ENCODE measurements around the gene RASGRF1. TPM values are rescaled to one million over a fixed set of nuclear protein-coding genes. Genes with fewer than 3 reads are reported as not detected.

The RASGRF1 gene
- total RNA-seq, 1 donor from 2014 or later: 0.16 TPM

DNA sequence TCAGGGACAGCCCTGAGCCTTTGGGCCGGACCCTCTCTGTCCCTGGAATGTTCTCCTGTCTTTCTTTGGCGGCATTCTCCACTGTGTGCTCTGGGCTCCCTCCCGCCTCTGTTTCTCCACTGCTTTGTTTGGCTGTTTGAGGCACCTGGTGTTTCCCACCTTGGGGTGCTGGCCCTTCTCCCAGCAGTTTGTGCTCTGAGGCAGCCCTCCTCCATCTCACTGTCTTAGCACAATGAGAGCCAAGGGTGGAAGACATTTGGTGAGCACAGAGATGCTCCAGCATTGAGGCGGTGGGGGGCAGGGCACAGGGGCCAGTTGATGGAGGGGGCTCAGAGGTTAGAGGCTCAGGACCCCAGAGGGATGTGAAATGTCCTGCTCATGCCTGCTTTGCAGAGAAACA lies 54.3 kb downstream of the RASGRF1 start:
- H3K27ac Mint-ChIP-seq (ENCODE audit: unreplicated experiment): no peak overlapping the region
- H3K4me1 Mint-ChIP-seq: peaks cover 3% of the 10 kb centered on the region
- TF ChIP-seq, protein P1, sequence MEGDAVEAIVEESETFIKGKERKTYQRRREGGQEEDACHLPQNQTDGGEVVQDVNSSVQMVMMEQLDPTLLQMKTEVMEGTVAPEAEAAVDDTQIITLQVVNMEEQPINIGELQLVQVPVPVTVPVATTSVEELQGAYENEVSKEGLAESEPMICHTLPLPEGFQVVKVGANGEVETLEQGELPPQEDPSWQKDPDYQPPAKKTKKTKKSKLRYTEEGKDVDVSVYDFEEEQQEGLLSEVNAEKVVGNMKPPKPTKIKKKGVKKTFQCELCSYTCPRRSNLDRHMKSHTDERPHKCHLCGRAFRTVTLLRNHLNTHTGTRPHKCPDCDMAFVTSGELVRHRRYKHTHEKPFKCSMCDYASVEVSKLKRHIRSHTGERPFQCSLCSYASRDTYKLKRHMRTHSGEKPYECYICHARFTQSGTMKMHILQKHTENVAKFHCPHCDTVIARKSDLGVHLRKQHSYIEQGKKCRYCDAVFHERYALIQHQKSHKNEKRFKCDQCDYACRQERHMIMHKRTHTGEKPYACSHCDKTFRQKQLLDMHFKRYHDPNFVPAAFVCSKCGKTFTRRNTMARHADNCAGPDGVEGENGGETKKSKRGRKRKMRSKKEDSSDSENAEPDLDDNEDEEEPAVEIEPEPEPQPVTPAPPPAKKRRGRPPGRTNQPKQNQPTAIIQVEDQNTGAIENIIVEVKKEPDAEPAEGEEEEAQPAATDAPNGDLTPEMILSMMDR (conservative IDR thresholded peaks at IDR 0.05): no peak
- DNase-seq (ENCODE audit: low read depth, low spot score): no peak
- no peak overlapping the region for H3K4me3 Mint-ChIP-seq
- no peaks in the 10 kb centered on the region for H3K9me3 Mint-ChIP-seq
- H3K36me3 Mint-ChIP-seq (ENCODE audit: low read depth): no peaks in the 10 kb centered on the region
- H3K27me3 Mint-ChIP-seq (ENCODE audit: low read depth): peaks cover 2% of the 10 kb centered on the region

DNA sequence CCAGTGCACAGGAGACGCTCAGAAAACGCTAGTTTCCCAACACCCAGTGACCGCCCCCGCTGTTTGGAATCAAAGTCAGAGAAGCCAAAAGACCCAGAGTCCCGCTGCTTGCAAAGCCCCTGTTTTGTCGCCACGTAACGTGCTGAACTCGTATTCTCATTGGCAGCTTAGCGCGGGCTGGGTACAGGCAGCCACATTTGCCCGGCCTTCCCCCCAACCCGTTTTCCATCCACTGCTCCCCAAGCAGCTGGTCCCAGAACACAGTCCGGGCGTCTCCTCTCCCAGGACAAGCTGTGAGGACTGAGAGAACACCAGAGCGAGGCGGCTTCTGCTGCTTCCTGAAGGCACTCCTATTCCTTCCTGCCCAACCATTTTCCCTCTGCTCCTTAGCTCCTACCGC lies 54.8 kb downstream of the RASGRF1 start:
- peaks cover 2% of the 10 kb centered on the region for H3K27me3 Mint-ChIP-seq (ENCODE audit: low read depth)
- TF ChIP-seq, protein P1 (conservative IDR thresholded peaks at IDR 0.05): no peak
- no peak for DNase-seq (ENCODE audit: low read depth, low spot score)
- no peak overlapping the region for H3K27ac Mint-ChIP-seq (ENCODE audit: unreplicated experiment)
- no peaks in the 10 kb centered on the region for H3K9me3 Mint-ChIP-seq
- H3K4me1 Mint-ChIP-seq: no peaks in the 10 kb centered on the region
- H3K36me3 Mint-ChIP-seq (ENCODE audit: low read depth): no peaks in the 10 kb centered on the region
- no peak overlapping the region for H3K4me3 Mint-ChIP-seq

DNA sequence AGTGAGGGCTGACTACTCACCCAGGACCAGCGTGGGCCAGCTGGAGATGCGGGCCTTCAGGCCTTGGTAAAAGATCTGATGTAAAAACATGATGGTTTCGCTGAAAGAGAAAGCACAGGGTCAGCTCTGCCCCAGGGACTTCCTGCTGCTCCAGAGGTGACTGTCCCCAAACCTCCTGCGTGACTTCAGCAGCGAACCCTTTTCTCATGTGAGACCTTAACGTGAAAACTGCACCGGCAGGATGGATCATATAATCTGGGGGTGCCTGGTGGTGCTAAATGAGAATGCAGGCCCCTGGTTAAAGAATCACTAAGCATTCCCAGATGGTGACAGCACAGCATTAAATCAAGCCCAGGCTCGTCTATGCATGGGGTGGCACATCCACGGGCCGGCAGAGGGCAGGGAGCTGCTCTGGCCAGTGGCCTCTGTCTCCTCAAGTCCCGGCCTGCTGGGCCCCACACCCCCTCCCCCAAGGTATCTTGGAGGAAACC lies 55.4 kb downstream of the RASGRF1 start:
- H3K4me3 Mint-ChIP-seq: no peak overlapping the region
- TF ChIP-seq, protein P1 (conservative IDR thresholded peaks at IDR 0.05): peak; percentile 40
- H3K27ac Mint-ChIP-seq (ENCODE audit: unreplicated experiment): no peak overlapping the region
- H3K27me3 Mint-ChIP-seq (ENCODE audit: low read depth): no peaks in the 10 kb centered on the region
- no peaks in the 10 kb centered on the region for H3K9me3 Mint-ChIP-seq
- H3K4me1 Mint-ChIP-seq: no peaks in the 10 kb centered on the region
- no peak for DNase-seq (ENCODE audit: low read depth, low spot score)
- H3K36me3 Mint-ChIP-seq (ENCODE audit: low read depth): no peaks in the 10 kb centered on the region

DNA sequence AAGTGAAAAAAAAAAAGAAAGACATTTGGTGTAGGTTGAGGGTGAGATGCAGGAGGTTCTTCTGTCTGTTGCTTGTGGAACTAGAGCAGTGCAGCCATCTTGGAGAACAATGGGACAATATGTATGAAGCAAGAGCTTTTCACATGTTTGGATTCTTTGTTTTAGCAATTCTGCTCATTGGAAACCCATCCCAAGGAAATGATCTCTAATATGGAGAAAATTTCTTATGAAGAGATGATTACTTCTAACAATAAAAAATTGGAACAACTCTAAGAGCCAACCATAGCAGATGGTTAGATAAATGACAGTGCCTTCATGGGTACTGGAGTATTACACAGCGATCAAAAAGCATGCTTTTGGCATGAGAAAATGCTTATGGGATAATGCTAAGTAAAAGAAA lies 56.3 kb downstream of the RASGRF1 start:
- no peaks in the 10 kb centered on the region for H3K27me3 Mint-ChIP-seq (ENCODE audit: low read depth)
- DNase-seq (ENCODE audit: low read depth, low spot score): no peak
- H3K9me3 Mint-ChIP-seq: no peaks in the 10 kb centered on the region
- H3K27ac Mint-ChIP-seq (ENCODE audit: unreplicated experiment): no peak overlapping the region
- H3K4me3 Mint-ChIP-seq: no peak overlapping the region
- H3K4me1 Mint-ChIP-seq: no peaks in the 10 kb centered on the region
- TF ChIP-seq, protein P1 (conservative IDR thresholded peaks at IDR 0.05): no peak
- no peaks in the 10 kb centered on the region for H3K36me3 Mint-ChIP-seq (ENCODE audit: low read depth)

DNA sequence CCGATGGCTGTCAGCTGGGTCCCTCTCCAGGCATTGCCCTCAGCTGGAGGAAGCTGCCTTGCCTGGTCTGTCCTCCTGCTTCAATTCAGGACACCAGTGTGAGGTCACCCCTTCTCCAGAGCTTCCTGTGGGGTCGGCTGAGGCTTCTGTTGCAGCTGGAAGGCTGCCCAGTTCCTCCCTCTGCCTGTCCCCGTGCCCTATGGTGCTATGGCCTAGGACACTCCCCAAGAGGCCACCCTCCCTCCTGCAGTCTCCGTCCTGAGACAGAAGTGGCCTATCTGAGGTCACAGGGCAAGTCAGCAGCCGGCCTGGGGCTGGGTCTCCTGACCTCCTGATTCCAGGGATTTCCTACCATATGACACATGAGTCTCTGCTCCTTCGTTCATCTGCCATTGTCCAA lies 57.9 kb downstream of the RASGRF1 start:
- TF ChIP-seq, protein P1 (conservative IDR thresholded peaks at IDR 0.05): no peak
- Mint-ChIP-seq H3K36me3 (ENCODE audit: low read depth) (no peaks in the 10 kb centered on the region), H3K27ac (ENCODE audit: unreplicated experiment) (no peak overlapping the region), H3K4me1 (no peaks in the 10 kb centered on the region), H3K9me3 (no peaks in the 10 kb centered on the region), H3K27me3 (ENCODE audit: low read depth) (no peaks in the 10 kb centered on the region), H3K4me3 (no peak overlapping the region)
- no peak for DNase-seq (ENCODE audit: low read depth, low spot score)

DNA sequence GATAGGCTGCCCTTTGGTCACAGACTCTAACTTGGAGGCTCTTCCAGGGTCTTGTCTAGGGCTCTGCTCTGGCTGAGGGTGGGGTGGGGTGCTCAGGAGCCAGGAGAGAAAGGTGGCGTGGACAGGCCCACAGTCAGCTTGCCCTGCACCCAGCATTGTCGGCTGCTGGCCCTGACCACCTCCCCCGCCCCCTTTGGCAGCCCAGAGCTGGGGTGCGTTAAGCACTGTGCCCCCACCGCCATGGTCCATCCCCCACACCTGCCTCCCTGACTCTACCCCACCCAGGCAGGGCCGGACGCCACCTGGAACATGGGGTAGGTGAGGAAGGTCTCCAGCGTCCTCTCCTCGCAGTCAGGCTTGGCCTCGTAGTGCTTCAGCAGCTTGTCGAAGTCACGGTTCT lies 58.8 kb downstream of the RASGRF1 start:
- DNase-seq (ENCODE audit: low read depth, low spot score): no peak
- H3K36me3 Mint-ChIP-seq (ENCODE audit: low read depth): no peaks in the 10 kb centered on the region
- H3K27me3 Mint-ChIP-seq (ENCODE audit: low read depth): peaks cover 2% of the 10 kb centered on the region
- TF ChIP-seq, protein P1 (conservative IDR thresholded peaks at IDR 0.05): no peak
- no peak overlapping the region for H3K27ac Mint-ChIP-seq (ENCODE audit: unreplicated experiment)
- H3K4me1 Mint-ChIP-seq: no peaks in the 10 kb centered on the region
- no peak overlapping the region for H3K4me3 Mint-ChIP-seq
- H3K9me3 Mint-ChIP-seq: no peaks in the 10 kb centered on the region

All from neural crest cell (in vitro differentiated cells).